GM08714 (cell line): ENCODE results near the gene CACNA1I.

Experiments used
- H3K4me3 ChIP-seq: fragments of 200-500 bp; sonication (Bioruptor generic); 2 replicates; pipeline ENCODE4 v1.5.1; 2014; ENCODE audit warnings: mild to moderate bottlenecking, low read length, inconsistent platforms
- ZNF274 ChIP-seq: IDR thresholded peaks from 2 replicates; pipeline ENCODE4 v1.6.1; 2012; ENCODE audit warnings: mild to moderate bottlenecking, low read depth, low read length

The CACNA1I gene

DNA sequence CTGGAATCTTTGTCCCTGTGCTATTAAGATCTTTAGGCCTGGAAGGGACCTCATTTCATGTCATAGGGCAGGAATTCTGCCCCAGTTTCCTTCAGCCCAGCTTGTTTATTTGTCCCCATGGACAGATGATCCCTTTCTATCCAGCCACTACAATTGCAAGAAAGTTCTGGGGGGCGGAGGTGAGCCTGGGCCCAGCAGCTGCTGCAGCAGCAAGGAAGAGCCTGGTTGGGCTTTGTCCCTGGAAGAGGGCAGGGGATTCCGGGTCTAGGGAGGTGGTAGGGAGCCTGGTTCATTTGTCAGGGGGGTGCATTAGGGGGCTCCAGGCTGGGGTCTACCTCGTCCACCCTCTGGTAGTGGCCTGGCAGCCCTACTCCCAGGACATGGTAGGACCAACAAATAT is 16.4 kb upstream of the CACNA1I start:
- no peak overlapping the region for H3K4me3 ChIP-seq
- TF ChIP-seq ZNF274, result no peak

DNA sequence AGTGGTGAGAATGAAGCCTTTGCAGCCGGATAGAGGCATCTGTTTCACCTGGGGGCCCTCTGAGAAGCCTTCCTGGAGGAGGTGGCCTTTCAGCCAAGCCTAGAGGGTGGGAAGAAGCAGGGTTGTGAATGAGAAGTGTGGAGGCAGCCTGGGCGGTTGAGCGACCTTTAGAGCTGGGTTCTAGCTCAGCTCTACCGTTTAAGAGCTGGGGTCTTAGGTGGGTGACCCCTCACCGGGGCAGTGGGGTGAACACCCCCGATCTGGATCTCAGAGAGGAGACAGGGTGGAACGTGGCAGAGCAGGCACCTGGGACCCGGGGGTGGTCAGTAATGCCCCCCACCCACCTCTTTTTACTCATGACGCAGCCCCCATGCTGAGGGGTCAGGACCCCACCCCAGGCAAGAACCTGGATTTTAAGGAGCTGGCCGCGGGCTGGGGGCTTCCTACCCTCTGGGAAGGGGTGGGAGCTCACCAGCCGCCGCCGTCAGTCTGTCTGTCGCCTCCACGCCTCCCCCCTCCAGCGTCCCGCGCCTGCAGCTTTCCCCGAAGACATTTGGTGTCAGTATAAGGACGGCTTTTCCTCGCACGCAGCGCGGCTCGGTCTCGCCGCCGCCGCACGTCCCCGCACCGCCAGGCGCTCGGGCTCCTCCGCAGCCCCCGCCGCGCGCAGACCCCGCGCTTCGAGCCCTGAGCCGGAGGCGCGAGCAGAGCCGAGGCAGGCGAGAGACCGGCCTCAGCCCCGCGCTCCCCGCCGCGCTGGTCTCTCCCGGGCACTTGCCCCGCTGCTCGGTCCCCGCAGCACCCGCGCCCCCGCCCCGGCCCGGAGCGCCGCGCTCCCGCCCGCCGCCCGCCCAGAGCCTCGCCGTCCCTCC is 13.3 kb upstream of the CACNA1I start:
- no peak for TF ChIP-seq ZNF274
- no peak overlapping the region for H3K4me3 ChIP-seq

GRCh38 chr22:39558254-39558727 is 12.3 kb upstream of the CACNA1I start:
- no peak for TF ChIP-seq ZNF274
- no peak overlapping the region for H3K4me3 ChIP-seq

- H3K4me3 ChIP-seq, result no peak overlapping the region
- no peak for TF ChIP-seq ZNF274
These were observed 11.6 kb upstream of the CACNA1I start for GRCh38 chr22:39558950-39559349.

GRCh38 chr22:39559456-39560105 is 11.0 kb upstream of the CACNA1I start:
- no peak overlapping the region for H3K4me3 ChIP-seq
- TF ChIP-seq ZNF274, result no peak

- no peak for TF ChIP-seq ZNF274
These were observed 10.4 kb upstream of the CACNA1I start for GRCh38 chr22:39560127-39560526.

DNA sequence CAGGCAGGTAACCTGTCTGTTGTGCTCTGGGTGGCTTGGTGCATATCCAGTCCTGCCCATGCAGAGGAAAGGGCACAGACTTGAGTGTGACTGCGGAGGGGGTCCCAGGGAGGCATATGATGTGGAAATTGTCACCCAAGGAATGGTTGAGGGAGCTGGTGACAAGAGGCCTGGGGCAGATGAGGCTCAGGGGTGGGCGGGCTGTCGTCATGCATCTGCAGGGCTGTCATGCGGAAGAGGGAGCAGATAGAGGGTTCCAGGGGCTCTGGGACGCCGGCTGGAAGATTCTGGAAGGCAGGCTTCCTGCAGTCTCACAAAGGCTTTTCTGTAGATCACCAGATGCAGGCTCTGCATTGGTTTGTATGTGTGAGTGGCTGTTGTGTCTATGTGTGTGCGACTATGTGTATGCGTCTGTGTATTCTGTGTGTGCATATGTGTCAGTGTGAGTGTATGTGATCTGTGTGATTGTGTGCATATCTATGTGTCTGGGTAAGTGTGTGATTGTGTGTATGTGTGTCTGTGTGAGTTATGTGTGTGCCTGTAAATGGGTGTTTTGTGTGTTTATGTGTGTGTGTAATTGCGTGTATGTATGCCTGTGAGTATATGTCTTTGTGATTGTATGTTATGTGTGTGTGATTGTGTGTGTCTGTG is 7.6 kb upstream of the CACNA1I start:
- no peak overlapping the region for H3K4me3 ChIP-seq
- no peak for TF ChIP-seq ZNF274

More at GRCh38 chr22:39560127-39560526, 10.4 kb upstream of the CACNA1I start:
- H3K4me3 ChIP-seq, result no peak overlapping the region

- TF ChIP-seq ZNF274, result no peak
- H3K4me3 ChIP-seq, result no peak overlapping the region
These were observed 6.8 kb upstream of the CACNA1I start for GRCh38 chr22:39563571-39564428.

DNA sequence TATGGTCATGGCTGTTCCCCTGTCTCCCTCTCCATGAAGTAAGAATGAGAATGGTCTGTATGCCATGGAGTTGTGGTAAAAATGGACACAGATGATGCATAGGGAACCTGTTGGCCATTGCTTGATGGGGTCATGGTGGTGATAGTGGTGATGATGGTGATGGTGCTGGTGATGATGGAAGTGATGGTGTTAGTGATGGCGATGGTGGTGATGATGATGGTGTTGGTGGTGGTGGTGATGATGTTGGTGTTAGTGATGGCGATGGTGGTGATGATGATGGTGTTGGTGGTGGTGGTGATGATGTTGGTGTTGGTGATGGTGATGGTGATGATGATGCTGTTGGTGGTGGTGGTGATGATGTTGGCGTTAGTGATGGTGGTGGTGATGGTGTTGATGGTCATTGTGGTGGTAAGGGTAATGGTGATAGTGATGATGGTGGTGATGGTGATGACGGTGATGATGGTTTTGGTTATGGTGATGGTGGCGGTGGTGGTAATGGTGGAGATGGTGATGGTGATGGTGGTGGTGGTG is 5.1 kb upstream of the CACNA1I start:
- H3K4me3 ChIP-seq, result no peak overlapping the region
- TF ChIP-seq ZNF274, result no peak

GRCh38 chr22:39567135-39567946 is 3.2 kb upstream of the CACNA1I start:
- no peak for TF ChIP-seq ZNF274

DNA sequence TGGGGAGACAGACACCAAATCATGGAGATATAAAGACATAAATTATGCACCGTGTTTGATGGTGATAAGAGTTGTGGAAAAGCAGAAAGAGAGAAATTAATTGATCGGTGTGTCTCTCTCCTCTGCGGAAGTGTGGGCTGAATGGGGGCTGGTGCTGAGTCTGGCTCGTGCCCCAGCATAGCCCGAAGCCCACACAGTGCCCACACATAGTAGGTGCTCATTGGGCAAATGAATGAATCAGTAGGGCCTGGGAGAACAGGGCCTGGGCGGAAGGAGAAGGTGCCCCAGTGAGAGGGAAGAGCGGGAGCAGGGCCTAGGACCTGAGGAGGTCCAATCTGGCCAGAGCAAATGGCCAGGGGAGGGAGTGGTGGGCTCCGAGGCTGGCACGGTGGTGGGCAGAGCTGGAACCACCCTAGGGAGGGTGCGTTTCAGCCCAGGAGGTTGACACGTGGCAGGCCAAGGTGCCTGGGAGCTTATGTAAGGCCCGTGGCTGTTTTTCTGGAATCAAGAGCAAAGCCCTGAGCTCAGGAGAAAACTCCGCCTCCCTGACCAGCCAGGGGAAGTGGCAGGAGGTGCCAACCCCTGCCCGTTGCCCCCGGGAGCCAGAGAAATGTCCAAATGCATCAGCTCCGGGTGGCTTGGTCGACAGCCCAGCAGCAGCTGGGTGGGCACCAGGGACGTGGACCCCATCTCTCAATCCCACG is 2.1 kb upstream of the CACNA1I start:
- H3K4me3 ChIP-seq, result no peak overlapping the region
- TF ChIP-seq ZNF274, result no peak

More at GRCh38 chr22:39567135-39567946, 3.2 kb upstream of the CACNA1I start:
- H3K4me3 ChIP-seq, result no peak overlapping the region

- no peak overlapping the region for H3K4me3 ChIP-seq
- no peak for TF ChIP-seq ZNF274
These were observed 1.5 kb upstream of the CACNA1I start for GRCh38 chr22:39569066-39569465.
